SU-DHL-6 (cell line): Measurements from ENCODE around the gene FRAT1.

Experiments used
- H2AFZ ChIP-seq: fragments of 200-600 bp; sonication (generic); 2 replicates; pipeline ENCODE4 v1.6.1; 2014; ENCODE audit warnings: low read depth, mild to moderate bottlenecking, moderate library complexity, mixed read lengths, antibody characterized with exemption, low read length; ENCODE audit not compliant: severe bottlenecking
- H3F3A ChIP-seq: fragments of 200-600 bp; shearing (Covaris generic); 2 replicates; pipeline ENCODE4 v1.6.0; 2016; ENCODE audit warnings: antibody characterized with exemption, mild to moderate bottlenecking; ENCODE audit not compliant: insufficient read depth
- H3K27ac ChIP-seq: fragments of 200-600 bp; sonication (generic); 2 replicates; pipeline ENCODE4 v1.5.1; 2016; ENCODE audit warnings: low read depth, mild to moderate bottlenecking, low read length, moderate library complexity, mixed read lengths
- H3K27me3 ChIP-seq: fragments of 200-600 bp; sonication (generic), shearing (Covaris generic); 2 replicates; pipeline ENCODE4 v1.6.0; 2014; ENCODE audit warnings: mild to moderate bottlenecking, low read length
- H3K36me3 ChIP-seq: fragments of 200-600 bp; sonication (generic); 2 replicates; pipeline ENCODE4 v1.6.1; 2014; ENCODE audit warnings: mild to moderate bottlenecking, low read length, mixed read lengths
- H3K4me2 ChIP-seq: fragments of 300-600, 200-600 bp; shearing (Covaris generic), sonication (generic); 2 replicates; pipeline ENCODE4 v1.6.0; 2014; ENCODE audit warnings: low read length, low read depth, mild to moderate bottlenecking; ENCODE audit not compliant: poor library complexity, severe bottlenecking
- H3K4me3 ChIP-seq: fragments of 200-600 bp; sonication (generic); 2 replicates; pipeline ENCODE4 v1.5.1; 2014; ENCODE audit warnings: antibody characterized with exemption, low read length, mild to moderate bottlenecking, mixed read lengths; ENCODE audit not compliant: insufficient read depth, poor library complexity, severe bottlenecking
- H3K79me2 ChIP-seq: fragments of 200-600 bp; sonication (generic); 2 replicates; pipeline ENCODE4 v1.6.1; 2014; ENCODE audit warnings: mild to moderate bottlenecking, low read length, moderate library complexity; ENCODE audit not compliant: insufficient read depth
- H3K9ac ChIP-seq: fragments of 200-600 bp; sonication (generic); 2 replicates; pipeline ENCODE4 v1.7.0; 2014; ENCODE audit warnings: mild to moderate bottlenecking, low read length
- H3K9me2 ChIP-seq: fragments of 200-600 bp; sonication (generic); replicated peaks from 2 replicates; pipeline ENCODE4 v1.6.1; 2014; ENCODE audit warnings: low read length; ENCODE audit not compliant: insufficient read depth
- H3K9me3 ChIP-seq: fragments of 200-600 bp; sonication (generic); 2 replicates; pipeline ENCODE4 v1.6.1; 2014; ENCODE audit warnings: low read length, mixed read lengths; ENCODE audit not compliant: insufficient read depth
- H4K20me1 ChIP-seq: fragments of 200-600 bp; sonication (generic); 2 replicates; pipeline ENCODE4 v1.6.1; 2014; ENCODE audit warnings: low read depth, mild to moderate bottlenecking, antibody characterized with exemption, low read length, moderate library complexity, mixed read lengths
- EZH2phosphoT487 ChIP-seq: fragments of 200-600 bp; sonication (generic), shearing (Covaris generic); conservative IDR thresholded peaks from 2 replicates; pipeline ENCODE4 v1.6.1; 2018; ENCODE audit warnings: mild to moderate bottlenecking, antibody characterized with exemption, low read length, moderate library complexity, mixed read lengths
- TF ChIP-seq, protein P1 (sequence below): fragments of 200-600 bp; sonication (generic); IDR thresholded peaks from one replicate; pipeline ENCODE4 v1.5.1; 2017; ENCODE audit warnings: antibody characterized with exemption, mild to moderate bottlenecking, low read length, moderate library complexity; ENCODE audit not compliant: insufficient read depth, poor library complexity, severe bottlenecking

The FRAT1 gene

DNA sequence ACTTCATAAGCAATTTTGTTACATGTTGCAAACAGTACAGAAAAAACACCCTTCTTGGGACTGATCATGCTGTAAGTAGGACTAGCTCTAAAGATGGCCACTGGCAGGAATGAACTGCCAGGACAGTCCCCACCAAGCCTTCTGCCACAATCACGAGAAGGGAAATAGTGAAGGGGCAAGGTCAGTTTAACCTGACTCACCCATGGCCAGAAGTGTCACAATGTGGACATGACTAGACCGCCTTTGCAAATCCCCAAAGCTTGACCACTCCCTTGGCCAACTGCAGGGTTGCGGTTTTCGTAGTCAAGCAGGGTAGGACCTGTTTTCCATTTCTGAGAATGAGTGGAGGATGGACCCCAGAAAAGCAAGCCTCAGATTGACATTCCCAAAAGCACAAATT lies 34.9 kb downstream of the FRAT1 start:
- H3K27ac ChIP-seq: no peak overlapping the region
- H3K36me3 ChIP-seq: no peaks in the 10 kb centered on the region
- no peaks in the 10 kb centered on the region for H3F3A ChIP-seq
- no peak overlapping the region for H3K4me3 ChIP-seq
- no peaks in the 10 kb centered on the region for H4K20me1 ChIP-seq
- no peak overlapping the region for H3K9ac ChIP-seq
- H2AFZ ChIP-seq: no peak overlapping the region
- no peak overlapping the region for H3K4me2 ChIP-seq
- TF ChIP-seq, protein P1, sequence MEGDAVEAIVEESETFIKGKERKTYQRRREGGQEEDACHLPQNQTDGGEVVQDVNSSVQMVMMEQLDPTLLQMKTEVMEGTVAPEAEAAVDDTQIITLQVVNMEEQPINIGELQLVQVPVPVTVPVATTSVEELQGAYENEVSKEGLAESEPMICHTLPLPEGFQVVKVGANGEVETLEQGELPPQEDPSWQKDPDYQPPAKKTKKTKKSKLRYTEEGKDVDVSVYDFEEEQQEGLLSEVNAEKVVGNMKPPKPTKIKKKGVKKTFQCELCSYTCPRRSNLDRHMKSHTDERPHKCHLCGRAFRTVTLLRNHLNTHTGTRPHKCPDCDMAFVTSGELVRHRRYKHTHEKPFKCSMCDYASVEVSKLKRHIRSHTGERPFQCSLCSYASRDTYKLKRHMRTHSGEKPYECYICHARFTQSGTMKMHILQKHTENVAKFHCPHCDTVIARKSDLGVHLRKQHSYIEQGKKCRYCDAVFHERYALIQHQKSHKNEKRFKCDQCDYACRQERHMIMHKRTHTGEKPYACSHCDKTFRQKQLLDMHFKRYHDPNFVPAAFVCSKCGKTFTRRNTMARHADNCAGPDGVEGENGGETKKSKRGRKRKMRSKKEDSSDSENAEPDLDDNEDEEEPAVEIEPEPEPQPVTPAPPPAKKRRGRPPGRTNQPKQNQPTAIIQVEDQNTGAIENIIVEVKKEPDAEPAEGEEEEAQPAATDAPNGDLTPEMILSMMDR: no peak
- TF ChIP-seq EZH2phosphoT487: no peak
- H3K9me3 ChIP-seq: no peaks in the 10 kb centered on the region
- no peaks in the 10 kb centered on the region for H3K27me3 ChIP-seq
- no peaks in the 10 kb centered on the region for H3K79me2 ChIP-seq
- no peaks in the 10 kb centered on the region for H3K9me2 ChIP-seq

DNA sequence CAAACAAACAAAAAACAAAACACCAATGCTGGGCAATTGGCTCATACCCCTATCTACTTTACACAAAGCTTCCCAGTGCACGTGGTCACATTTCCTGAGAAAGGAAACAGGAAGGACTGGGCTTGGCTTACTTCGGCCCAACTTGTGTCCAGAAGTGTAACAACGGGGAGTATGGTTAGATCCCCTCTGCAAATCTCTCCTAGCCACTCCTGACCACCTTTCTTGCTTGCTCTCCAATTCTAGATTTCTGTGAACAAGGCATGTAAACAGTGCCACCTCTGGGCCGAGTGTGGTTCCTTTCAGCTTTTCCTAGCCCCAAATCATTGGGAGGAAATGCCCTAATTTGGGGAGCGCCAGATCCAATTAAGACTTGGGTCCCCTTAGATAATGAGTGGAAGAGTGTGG lies 36.5 kb downstream of the FRAT1 start:
- Histone ChIP-seq H3K27ac (no peak overlapping the region), H3K27me3 (no peaks in the 10 kb centered on the region), H3K79me2 (no peaks in the 10 kb centered on the region), H3F3A (no peaks in the 10 kb centered on the region), H3K9me3 (no peaks in the 10 kb centered on the region), H3K4me2 (no peak overlapping the region), H3K36me3 (no peaks in the 10 kb centered on the region), H4K20me1 (no peaks in the 10 kb centered on the region), H3K9ac (no peak overlapping the region), H2AFZ (no peak overlapping the region), H3K9me2 (no peaks in the 10 kb centered on the region), H3K4me3 (no peak overlapping the region)
- no peak for TF ChIP-seq EZH2phosphoT487
- TF ChIP-seq, protein P1: peak; percentile 11

DNA sequence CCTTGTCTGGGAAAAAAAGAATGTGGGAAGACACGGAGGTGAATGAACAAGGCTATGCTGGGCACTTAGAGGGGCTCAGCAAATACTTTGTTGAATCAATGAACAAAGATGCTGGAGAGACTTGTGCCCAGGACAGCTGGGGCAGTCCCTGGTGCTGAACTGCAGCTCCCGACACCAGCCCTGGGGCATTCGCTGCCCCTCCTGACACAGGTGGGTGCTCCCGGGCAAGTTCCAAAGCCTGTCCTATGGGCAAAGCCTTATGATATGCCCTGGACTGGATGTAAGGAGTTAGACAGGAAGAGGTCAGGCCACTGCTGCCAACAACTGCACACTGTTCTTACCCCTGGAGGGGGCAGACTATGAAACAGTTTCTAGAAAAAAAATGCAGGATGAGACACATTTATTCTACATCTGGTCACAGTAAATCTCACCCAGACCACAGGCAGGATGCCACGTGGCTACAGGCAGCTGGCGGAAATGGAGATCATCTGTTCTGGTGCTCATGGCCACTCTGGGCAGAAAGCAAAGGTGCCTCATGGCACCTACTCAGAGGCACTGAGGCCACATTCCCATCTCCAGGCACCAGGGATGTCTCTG lies 37.3 kb downstream of the FRAT1 start:
- TF ChIP-seq EZH2phosphoT487: no peak
- TF ChIP-seq, protein P1: no peak
- no peak overlapping the region for H3K9ac ChIP-seq
- H3K79me2 ChIP-seq: no peaks in the 10 kb centered on the region
- H3K4me3 ChIP-seq: no peak overlapping the region
- no peak overlapping the region for H3K27ac ChIP-seq
- no peaks in the 10 kb centered on the region for H3F3A ChIP-seq
- no peak overlapping the region for H3K4me2 ChIP-seq
- no peak overlapping the region for H2AFZ ChIP-seq
- no peaks in the 10 kb centered on the region for H4K20me1 ChIP-seq
- H3K36me3 ChIP-seq: no peaks in the 10 kb centered on the region
- no peaks in the 10 kb centered on the region for H3K9me2 ChIP-seq
- no peaks in the 10 kb centered on the region for H3K9me3 ChIP-seq
- no peaks in the 10 kb centered on the region for H3K27me3 ChIP-seq
